ENCODE results near the gene TUSC2. TPM values are rescaled to one million over a fixed set of nuclear protein-coding genes. Genes with fewer than 3 reads are reported as not detected.

The TUSC2 gene
- total and polyA plus RNA-seq, 2 of the 13 experiments (the other 11 are each of a cell fraction or from before 2014, with no cell fraction given), result 36.7 to 39.1 TPM

GRCh38 chr3:50350527-50351322 lies 22.7 kb upstream of the TUSC2 start, which contains the start of the genes CYB561D2 and NPRL2 (continued):
- 0 out of 2 replicates have a peak, but pooled peaks have one; percentile 68 for TF ChIP-seq ZBTB3 (CRISPR knock-in tag; IDR thresholded peaks at IDR 0.05; ENCODE audit: borderline replicate concordance, low read depth)
- TF ChIP-seq ZIK1 (CRISPR knock-in tag; IDR thresholded peaks at IDR 0.05; ENCODE audit: borderline replicate concordance, low read depth), result peak; percentile 99
- peak; percentile 92 for TF ChIP-seq ZNF18 (CRISPR knock-in tag; IDR thresholded peaks at IDR 0.05; ENCODE audit: insufficient replicate concordance)
- TF ChIP-seq FOXP1 (IDR thresholded peaks at IDR 0.05), result no peak
- TF ChIP-seq FOXP1 (CRISPR knock-in tag; IDR thresholded peaks at IDR 0.05), result 0 out of 2 replicates have a peak, but pooled peaks have one; percentile 5
- no peak; the same call in 1 of the 2 replicates for TF ChIP-seq ZNF121 (CRISPR knock-in tag; IDR thresholded peaks at IDR 0.05)
- peak; percentile 86 for TF ChIP-seq GATAD1 (CRISPR knock-in tag; IDR thresholded peaks at IDR 0.05)
- TF ChIP-seq KLF9 (CRISPR knock-in tag; IDR thresholded peaks at IDR 0.05; ENCODE audit: low read depth), result peak; percentile 82; the same call in 1 of the 2 replicates
- 0 out of 2 replicates have a peak, but pooled peaks have one; percentile 34 for TF ChIP-seq ZNF672 (CRISPR knock-in tag; IDR thresholded peaks at IDR 0.05)
- peak; percentile 55; the same call in 1 of the 2 replicates for TF ChIP-seq CAMTA2 (CRISPR knock-in tag; IDR thresholded peaks at IDR 0.05; ENCODE audit: borderline replicate concordance)
- no peak for TF ChIP-seq ZNF468 (CRISPR knock-in tag; IDR thresholded peaks at IDR 0.05)
- peak; percentile 94 for TF ChIP-seq ZNF883 (CRISPR knock-in tag; IDR thresholded peaks at IDR 0.05; ENCODE audit: not compliant biosample characterization)
- TF ChIP-seq TERF1 (CRISPR knock-in tag; IDR thresholded peaks at IDR 0.05), result peak; percentile 92; the same call in 1 of the 2 replicates
- 0 out of 2 replicates have a peak, but pooled peaks have one; percentile 60 for TF ChIP-seq ZNF101 (CRISPR knock-in tag; IDR thresholded peaks at IDR 0.05; ENCODE audit: borderline replicate concordance, low read depth)
- TF ChIP-seq NR0B2 (CRISPR knock-in tag; IDR thresholded peaks at IDR 0.05), result peak; percentile 99
- TF ChIP-seq JDP2 (CRISPR knock-in tag; IDR thresholded peaks at IDR 0.05; ENCODE audit: borderline replicate concordance), result no peak
- peak; percentile 94 for TF ChIP-seq ELF3 (CRISPR knock-in tag; IDR thresholded peaks at IDR 0.05)
- no peak for TF ChIP-seq RBM22 (optimal IDR thresholded peaks at IDR 0.05; ENCODE audit: low read length)
- TF ChIP-seq STAT6 (CRISPR knock-in tag; IDR thresholded peaks at IDR 0.05; ENCODE audit: borderline replicate concordance), result peak; percentile 86; the same call in 1 of the 2 replicates
- 0 out of 2 replicates have a peak, but pooled peaks have one; percentile 20 for TF ChIP-seq FOXP4 (CRISPR knock-in tag; IDR thresholded peaks at IDR 0.05)

Measured in HepG2 (cell line).